Measurements from ENCODE around the gene FKBP3. TPM values are rescaled to one million over a fixed set of nuclear protein-coding genes. Genes with fewer than 3 reads are reported as not detected.

FKBP3 gene
- total RNA-seq, 5 donors from 2014 or later (not counting 1 experiment from before 2014, with no cell fraction given) = 33.8 to 49.3 (median 45.2) TPM

- Mint-ChIP-seq H3K4me3 (no peak overlapping the region), H3K27ac (no peak overlapping the region), H3K36me3 (peaks cover 25% of the 10 kb centered on the region), H3K9me3 (no peaks in the 10 kb centered on the region), H3K27me3 (no peaks in the 10 kb centered on the region), H3K4me1 (peaks cover 9 to 16% (median 9%) of the 10 kb centered on the region in 3 donors)
- ATAC-seq (replicated peaks in 1 of 4) (no peak), DNase-seq (no peak)
- H3K4me3 ChIP-seq (ENCODE audit: control insufficient read depth in 1 of 2, extremely low read depth in 1 of 2, low read length in 1 of 2) = no peak overlapping the region
- CTCF ChIA-PET = no interaction called here
- WGBS (ENCODE audit: insufficient coverage) = 100% methylated on average over 2 of the region's 2 CpGs
- POLR2A ChIA-PET = interaction anchor here in 1 of 2 donors (0.6 kb wide), 1 partner anchor 16 kb away, joined by 6 read pairs; no protein-coding TSS in a partner anchor
- H3K27me3 ChIP-seq (replicated peaks in 1 of 2; ENCODE audit: control insufficient read depth in 2 of 2, extremely low read depth in 1 of 2, insufficient read depth in 2 of 2, low read length in 1 of 2) = no peaks in the 10 kb centered on the region
- H3K9me3 ChIP-seq = no peaks in the 10 kb centered on the region
- H3K27ac ChIP-seq (ENCODE audit: low read length) = no peak overlapping the region
- peaks cover 0 to 38% of the 10 kb centered on the region in 2 donors for H3K36me3 ChIP-seq (ENCODE audit: control insufficient read depth in 2 of 2, extremely low read depth in 1 of 2, insufficient read depth in 1 of 2, low read length in 1 of 2)
- H3K4me1 ChIP-seq (ENCODE audit: control insufficient read depth in 1 of 2, extremely low read depth in 1 of 2, insufficient read depth in 2 of 2, low read length in 2 of 2) = no peaks in the 10 kb centered on the region
Measured at GRCh38 chr14:45125754-45126153, 8.5 kb downstream of the FKBP3 start.

- Histone ChIP-seq H3K27me3 (replicated peaks in 1 of 2; ENCODE audit: control insufficient read depth in 2 of 2, extremely low read depth in 1 of 2, insufficient read depth in 2 of 2, low read length in 1 of 2) (no peaks in the 10 kb centered on the region), H3K4me1 (ENCODE audit: control insufficient read depth in 1 of 2, extremely low read depth in 1 of 2, insufficient read depth in 2 of 2, low read length in 2 of 2) (no peaks in the 10 kb centered on the region), H3K9me3 (no peaks in the 10 kb centered on the region), H3K36me3 (ENCODE audit: control insufficient read depth in 2 of 2, extremely low read depth in 1 of 2, insufficient read depth in 1 of 2, low read length in 1 of 2) (peaks cover 0 to 49% of the 10 kb centered on the region in 2 donors), H3K27ac (ENCODE audit: low read length) (no peak overlapping the region), H3K4me3 (ENCODE audit: control insufficient read depth in 1 of 2, extremely low read depth in 1 of 2, low read length in 1 of 2) (no peak overlapping the region)
- ATAC-seq (replicated peaks in 1 of 4) = no peak
- Mint-ChIP-seq H3K9me3 (no peaks in the 10 kb centered on the region), H3K36me3 (peaks cover 43% of the 10 kb centered on the region), H3K27ac (no peak overlapping the region), H3K4me1 (peaks cover 4 to 9% (median 5%) of the 10 kb centered on the region in 3 donors), H3K27me3 (no peaks in the 10 kb centered on the region), H3K4me3 (no peak overlapping the region)
- DNase-seq = no peak
- 100% methylated on average over 2 of the region's 3 CpGs for WGBS (ENCODE audit: insufficient coverage)
- ChIA-PET POLR2A (interaction anchor here (0.7 kb wide), 2 partner anchors 14 to 127 kb away, joined by 3 to 4 read pairs; no protein-coding TSS in a partner anchor), CTCF (interaction anchor here (0.6 to 1.1 kb wide), 3 partner anchors 11 to 159 kb away, joined by 3 to 4 read pairs (median 3); partner anchors contain the start of gene FKBP3 (in 1 of the 2))
Measured at GRCh38 chr14:45123271-45123670, 11.0 kb downstream of the FKBP3 start.

- CTCF ChIA-PET = no interaction called here
- Mint-ChIP-seq H3K27ac (no peak overlapping the region), H3K36me3 (peaks cover 48% of the 10 kb centered on the region)
Measured at GRCh38 chr14:45120096-45120495, 14.2 kb downstream of the FKBP3 start.

GRCh38 chr14:45118594-45118993 is 15.7 kb downstream of the FKBP3 start:
- Histone ChIP-seq H3K4me1 (ENCODE audit: control insufficient read depth in 1 of 2, extremely low read depth in 1 of 2, insufficient read depth in 2 of 2, low read length in 2 of 2) (no peaks in the 10 kb centered on the region), H3K27ac (ENCODE audit: low read length) (no peak overlapping the region), H3K36me3 (ENCODE audit: control insufficient read depth in 2 of 2, extremely low read depth in 1 of 2, insufficient read depth in 1 of 2, low read length in 1 of 2) (peaks cover 0 to 77% of the 10 kb centered on the region in 2 donors), H3K9me3 (no peaks in the 10 kb centered on the region), H3K27me3 (replicated peaks in 1 of 2; ENCODE audit: control insufficient read depth in 2 of 2, extremely low read depth in 1 of 2, insufficient read depth in 2 of 2, low read length in 1 of 2) (no peaks in the 10 kb centered on the region), H3K4me3 (ENCODE audit: control insufficient read depth in 1 of 2, extremely low read depth in 1 of 2, low read length in 1 of 2) (no peak overlapping the region)
- DNase-seq (no peak), ATAC-seq (replicated peaks in 1 of 4) (no peak)
- no peak overlapping the region for H3K27ac Mint-ChIP-seq
- H3K9me3 Mint-ChIP-seq = no peaks in the 10 kb centered on the region
- H3K4me1 Mint-ChIP-seq = peaks cover 3 to 5% (median 4%) of the 10 kb centered on the region in 3 donors
- H3K4me3 Mint-ChIP-seq = no peak overlapping the region
- H3K36me3 Mint-ChIP-seq = peaks cover 48% of the 10 kb centered on the region
- ChIA-PET CTCF (no interaction called here), POLR2A (no interaction called here)
- WGBS (ENCODE audit: insufficient coverage) = 100% methylated on average over 1 of the region's 6 CpGs
- no peaks in the 10 kb centered on the region for H3K27me3 Mint-ChIP-seq

More at GRCh38 chr14:45120096-45120495, 14.2 kb downstream of the FKBP3 start:
- H3K4me3 Mint-ChIP-seq = no peak overlapping the region
- ATAC-seq (replicated peaks in 1 of 4) = no peak
- Histone ChIP-seq H3K4me1 (ENCODE audit: control insufficient read depth in 1 of 2, extremely low read depth in 1 of 2, insufficient read depth in 2 of 2, low read length in 2 of 2) (no peaks in the 10 kb centered on the region), H3K9me3 (no peaks in the 10 kb centered on the region), H3K36me3 (ENCODE audit: control insufficient read depth in 2 of 2, extremely low read depth in 1 of 2, insufficient read depth in 1 of 2, low read length in 1 of 2) (peaks cover 0 to 70% of the 10 kb centered on the region in 2 donors), H3K4me3 (ENCODE audit: control insufficient read depth in 1 of 2, extremely low read depth in 1 of 2, low read length in 1 of 2) (no peak overlapping the region), H3K27ac (ENCODE audit: low read length) (no peak overlapping the region), H3K27me3 (replicated peaks in 1 of 2; ENCODE audit: control insufficient read depth in 2 of 2, extremely low read depth in 1 of 2, insufficient read depth in 2 of 2, low read length in 1 of 2) (no peaks in the 10 kb centered on the region)
- no peaks in the 10 kb centered on the region for H3K27me3 Mint-ChIP-seq
- H3K9me3 Mint-ChIP-seq = no peaks in the 10 kb centered on the region
- H3K4me1 Mint-ChIP-seq = no peaks in the 10 kb centered on the region
- no CpG with 5 or more reads among the region's 1 CpG for WGBS (ENCODE audit: insufficient coverage)
- DNase-seq = no peak
- POLR2A ChIA-PET = no interaction called here

GRCh38 chr14:45114327-45114726 is 20.0 kb downstream of the FKBP3 start:
- Mint-ChIP-seq H3K4me1 (peaks cover 7 to 13% (median 8%) of the 10 kb centered on the region in 3 donors), H3K27me3 (no peaks in the 10 kb centered on the region), H3K27ac (peak overlapping the region; percentile 39 to 79), H3K9me3 (no peaks in the 10 kb centered on the region), H3K4me3 (no peak overlapping the region), H3K36me3 (peaks cover 46% of the 10 kb centered on the region)
- H3K4me1 ChIP-seq (ENCODE audit: control insufficient read depth in 1 of 2, extremely low read depth in 1 of 2, insufficient read depth in 2 of 2, low read length in 2 of 2) = no peaks in the 10 kb centered on the region
- H3K4me3 ChIP-seq (ENCODE audit: control insufficient read depth in 1 of 2, extremely low read depth in 1 of 2, low read length in 1 of 2) = no peak overlapping the region
- peaks cover 0 to 72% of the 10 kb centered on the region in 2 donors for H3K36me3 ChIP-seq (ENCODE audit: control insufficient read depth in 2 of 2, extremely low read depth in 1 of 2, insufficient read depth in 1 of 2, low read length in 1 of 2)
- H3K9me3 ChIP-seq = no peaks in the 10 kb centered on the region
- no peak for DNase-seq
- CTCF ChIA-PET = interaction anchor here in 1 of 2 donors (0.9 kb wide), 1 partner anchor 25 kb away, joined by 3 read pairs; no protein-coding TSS in a partner anchor
- POLR2A ChIA-PET = interaction anchor here in 1 of 2 donors (0.5 to 1.1 kb wide), 2 partner anchors 14 to 171 kb away, joined by 3 read pairs; no protein-coding TSS in a partner anchor
- no CpG with 5 or more reads among the region's 3 CpGs for WGBS (ENCODE audit: insufficient coverage)
- no peak overlapping the region for H3K27ac ChIP-seq (ENCODE audit: low read length)
- ATAC-seq (replicated peaks in 1 of 4) = no peak
- no peaks in the 10 kb centered on the region for H3K27me3 ChIP-seq (replicated peaks in 1 of 2; ENCODE audit: control insufficient read depth in 2 of 2, extremely low read depth in 1 of 2, insufficient read depth in 2 of 2, low read length in 1 of 2)

GRCh38 chr14:45112896-45113781 is 21.1 kb downstream of the FKBP3 start:
- H3K27me3 Mint-ChIP-seq = no peaks in the 10 kb centered on the region
- peaks cover 42% of the 10 kb centered on the region for H3K36me3 Mint-ChIP-seq
- H3K27me3 ChIP-seq (replicated peaks in 1 of 2; ENCODE audit: control insufficient read depth in 2 of 2, extremely low read depth in 1 of 2, insufficient read depth in 2 of 2, low read length in 1 of 2) = no peaks in the 10 kb centered on the region
- DNase-seq (no peak), ATAC-seq (replicated peaks in 1 of 4) (no peak)
- H3K4me1 ChIP-seq (ENCODE audit: control insufficient read depth in 1 of 2, extremely low read depth in 1 of 2, insufficient read depth in 2 of 2, low read length in 2 of 2) = no peaks in the 10 kb centered on the region
- peak overlapping the region; percentile 54 to 75 for H3K27ac Mint-ChIP-seq
- 85% methylated on average over 4 of the region's 6 CpGs for WGBS (ENCODE audit: insufficient coverage)
- CTCF ChIA-PET = no interaction called here
- no peaks in the 10 kb centered on the region for H3K9me3 Mint-ChIP-seq
- H3K27ac ChIP-seq (ENCODE audit: low read length) = no peak overlapping the region
- H3K36me3 ChIP-seq (ENCODE audit: control insufficient read depth in 2 of 2, extremely low read depth in 1 of 2, insufficient read depth in 1 of 2, low read length in 1 of 2) = peaks cover 0 to 64% of the 10 kb centered on the region in 2 donors
- no peaks in the 10 kb centered on the region for H3K9me3 ChIP-seq
- H3K4me3 ChIP-seq (ENCODE audit: control insufficient read depth in 1 of 2, extremely low read depth in 1 of 2, low read length in 1 of 2) = no peak overlapping the region
- peaks cover 7 to 13% (median 8%) of the 10 kb centered on the region in 3 donors for H3K4me1 Mint-ChIP-seq
- POLR2A ChIA-PET = interaction anchor here (0.6 to 1.1 kb wide), 3 partner anchors 16 to 1554 kb away, joined by 3 to 5 read pairs (median 3); no protein-coding TSS in a partner anchor
- H3K4me3 Mint-ChIP-seq = no peak overlapping the region
